ENCODE results near the gene ARHGAP40.
A peak's percentile ranks its signal among the peaks of the same experiment; 100 is the strongest.

ARHGAP40 gene

GRCh38 chr20:38601216-38602184 lies at the start of gene ARHGAP40 (continued):
- TF ChIP-seq REST (tag by site-specific recombination; IDR thresholded peaks at IDR 0.05): no peak
- TF ChIP-seq ZNF76 (tag by site-specific recombination; IDR thresholded peaks at IDR 0.05; ENCODE audit: borderline replicate concordance, low read depth): peak; percentile 15; the same call in 1 of the 2 replicates
- peak; percentile 64; the same call in 1 of the 2 replicates for TF ChIP-seq SP3 (tag by site-specific recombination; IDR thresholded peaks at IDR 0.05)
- TF ChIP-seq BCL11A (tag by site-specific recombination; IDR thresholded peaks at IDR 0.05; ENCODE audit: low read depth): no peak
- TF ChIP-seq ZBTB6 (tag by site-specific recombination; IDR thresholded peaks at IDR 0.05): no peak
- TF ChIP-seq ZNF621 (tag by site-specific recombination; IDR thresholded peaks at IDR 0.05): no peak
- peak; percentile 68 for TF ChIP-seq ZNF600 (tag by site-specific recombination; IDR thresholded peaks at IDR 0.05)

- TF ChIP-seq OVOL3 (tag by site-specific recombination; IDR thresholded peaks at IDR 0.05) (no peak), ZNF610 (tag by site-specific recombination; IDR thresholded peaks at IDR 0.05; ENCODE audit: borderline replicate concordance) (no peak), ZNF843 (tag by site-specific recombination; IDR thresholded peaks at IDR 0.05) (no peak), ZNF830 (tag by site-specific recombination; IDR thresholded peaks at IDR 0.05; ENCODE audit: low read depth) (no peak), SCRT2 (tag by site-specific recombination; IDR thresholded peaks at IDR 0.05) (no peak), KLF8 (tag by site-specific recombination; IDR thresholded peaks at IDR 0.05) (no peak), ZFP69B (tag by site-specific recombination; IDR thresholded peaks at IDR 0.05) (no peak), ZNF571 (tag by site-specific recombination; IDR thresholded peaks at IDR 0.05) (no peak)
- ChIA-PET POLR2A (no interaction called here), CTCF (interaction anchor here (0.6 to 0.7 kb wide), 3 partner anchors 80 to 352 kb away, joined by 3 to 7 read pairs (median 5); no protein-coding TSS in a partner anchor)
- no peak overlapping the region for H3K4me3 ChIP-seq (ENCODE audit: low read depth, low read length)
- no peaks in the 10 kb centered on the region for H3K4me1 ChIP-seq (ENCODE audit: control insufficient read depth, insufficient read depth, low read length)
- H3K9me3 ChIP-seq (ENCODE audit: control insufficient read depth, insufficient read depth, low read depth, low read length): no peaks in the 10 kb centered on the region
- H3K36me3 ChIP-seq (ENCODE audit: control insufficient read depth in 2 of 2, insufficient read depth in 1 of 2, low read length in 2 of 2): peaks cover 31 to 93% of the 10 kb centered on the region in 2 experiments
- no peak overlapping the region for H3K27ac ChIP-seq (ENCODE audit: extremely low read depth, low read depth, low read length)
Observed at GRCh38 chr20:38554986-38555385, 46.6 kb upstream of the ARHGAP40 start.

- no peak overlapping the region for H3K27ac ChIP-seq (ENCODE audit: extremely low read depth, low read depth, low read length)
- CTCF ChIA-PET: interaction anchor here (0.7 kb wide), 2 partner anchors 79 to 351 kb away, joined by 3 to 7 read pairs; no protein-coding TSS in a partner anchor
- no peaks in the 10 kb centered on the region for H3K9me3 ChIP-seq (ENCODE audit: control insufficient read depth, insufficient read depth, low read depth, low read length)
- no peak overlapping the region for H3K4me3 ChIP-seq (ENCODE audit: low read depth, low read length)
- no peaks in the 10 kb centered on the region for H3K4me1 ChIP-seq (ENCODE audit: control insufficient read depth, insufficient read depth, low read length)
- POLR2A ChIA-PET: no interaction called here
- H3K36me3 ChIP-seq (ENCODE audit: control insufficient read depth in 2 of 2, insufficient read depth in 1 of 2, low read length in 2 of 2): peaks cover 31 to 93% of the 10 kb centered on the region in 2 experiments
- TF ChIP-seq REPIN1 (tag by site-specific recombination; IDR thresholded peaks at IDR 0.05; ENCODE audit: low read depth): no peak
- no peak for TF ChIP-seq PRDM10 (tag by site-specific recombination; IDR thresholded peaks at IDR 0.05)
- no peak for TF ChIP-seq IKZF3 (tag by site-specific recombination; IDR thresholded peaks at IDR 0.05)
- TF ChIP-seq TSHZ1 (tag by site-specific recombination; IDR thresholded peaks at IDR 0.05; ENCODE audit: borderline replicate concordance): no peak
- TF ChIP-seq ZNF391 (tag by site-specific recombination; IDR thresholded peaks at IDR 0.05; ENCODE audit: borderline replicate concordance, low read depth): no peak
Observed at GRCh38 chr20:38555395-38555794, 46.2 kb upstream of the ARHGAP40 start.
